ENCODE data around the gene FGF23. TPM values are rescaled to one million over a fixed set of nuclear protein-coding genes. Genes with fewer than 3 reads are reported as not detected.

The FGF23 gene
- total RNA-seq, 1 experiment from 2014 or later, result not detected

DNA sequence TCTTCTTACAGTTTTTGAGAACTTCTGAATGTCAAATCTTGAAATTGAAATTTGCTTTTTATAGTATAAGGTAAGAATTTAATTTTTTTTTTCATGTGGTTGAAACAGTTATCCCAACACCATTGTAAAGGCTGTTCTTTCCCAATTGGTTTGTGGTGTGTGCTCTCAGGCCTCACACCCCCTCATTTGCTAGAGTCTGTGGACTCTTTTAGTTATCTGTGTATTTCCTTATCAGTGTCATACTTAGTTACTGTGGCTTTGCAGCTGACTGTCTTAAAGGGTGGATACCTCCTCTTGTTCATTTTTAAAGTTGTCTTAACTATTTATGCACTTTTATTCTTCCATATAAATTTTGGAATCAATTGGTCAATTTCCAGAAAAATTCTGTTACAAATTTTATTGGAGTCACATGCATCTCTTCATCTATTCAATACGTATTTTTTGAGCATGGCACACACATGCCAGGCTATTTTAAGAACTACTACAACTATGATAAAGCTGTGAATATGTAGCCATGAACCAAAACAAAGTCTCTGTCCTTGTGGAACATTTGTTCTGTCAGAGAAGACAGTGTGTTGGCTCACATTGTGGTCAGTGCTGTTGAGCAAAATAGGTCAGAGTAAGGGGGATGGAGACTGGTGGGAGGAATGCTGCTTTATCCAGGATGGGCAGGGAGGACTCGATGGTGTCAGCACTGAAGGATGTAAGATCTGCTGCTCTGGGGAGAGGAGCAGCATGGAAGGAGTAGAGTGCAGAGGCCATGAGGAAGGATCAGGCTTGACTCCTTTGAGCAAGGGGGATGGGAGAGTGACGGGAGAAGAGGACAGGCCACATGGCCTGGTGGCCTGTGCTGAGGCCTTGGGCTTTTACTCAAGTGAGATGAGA, 24.1 kb downstream of the FGF23 start:
- no peaks in the 10 kb centered on the region for H3K9me3 ChIP-seq (ENCODE audit: control insufficient read depth in 1 of 2, insufficient read depth in 1 of 2, low read depth in 1 of 2, low read length in 2 of 2)
- no peaks in the 10 kb centered on the region for H3K9me2 ChIP-seq (ENCODE audit: insufficient read depth)
- ATAC-seq (no peak), DNase-seq (ENCODE audit: low read depth, low spot score) (no peak)
- ChIA-PET CTCF (interaction anchor here (0.7 kb wide), 1 partner anchor 501 kb away, joined by 3 read pairs; no protein-coding TSS in a partner anchor), RAD21 (ENCODE audit: low non-redundant PET in 1 of 2, low total read pairs in 2 of 2, uncharacterized antibody in 2 of 2, unreplicated experiment in 2 of 2) (no interaction called here), POLR2A (no interaction called here)
- intact Hi-C loops (cut with micrococcal nuclease), result no loop called here
- H3K4me2 ChIP-seq (ENCODE audit: low read length), result no peak overlapping the region
- no peak overlapping the region for H3K4me3 ChIP-seq (replicated peaks in 1 of 2; ENCODE audit: low read depth in 1 of 2, low read length in 2 of 2)
- 0 out of 4 replicates have a peak, but pooled peaks cover 0 to 4% of the 10 kb centered on the region in 2 experiments for H3K36me3 ChIP-seq (ENCODE audit: control insufficient read depth in 1 of 2, insufficient read depth in 2 of 2, low read length in 2 of 2)
- TF ChIP-seq RAD21 (IDR thresholded peaks at IDR 0.05; ENCODE audit: low read depth) (no peak), ELF1 (IDR thresholded peaks at IDR 0.05; ENCODE audit: borderline replicate concordance, low read depth) (no peak), CTCF (IDR thresholded peaks at IDR 0.05 in 2 of 3, conservative IDR thresholded peaks at IDR 0.05 in 1 of 3; ENCODE audit: borderline replicate concordance in 1 of 3, insufficient read depth in 1 of 3, low read depth in 2 of 3, low read length in 2 of 3) (no peak), SIN3A (IDR thresholded peaks at IDR 0.05; ENCODE audit: low read depth) (no peak), POLR2AphosphoS5 (IDR thresholded peaks at IDR 0.05; ENCODE audit: low read depth, low read length) (no peak), ZNF274 (IDR thresholded peaks at IDR 0.05; ENCODE audit: low read depth, low read length) (no peak)
- TF ChIP-seq, protein P1, sequence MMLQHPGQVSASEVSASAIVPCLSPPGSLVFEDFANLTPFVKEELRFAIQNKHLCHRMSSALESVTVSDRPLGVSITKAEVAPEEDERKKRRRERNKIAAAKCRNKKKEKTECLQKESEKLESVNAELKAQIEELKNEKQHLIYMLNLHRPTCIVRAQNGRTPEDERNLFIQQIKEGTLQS (IDR thresholded peaks at IDR 0.05), result no peak
- no peaks in the 10 kb centered on the region for H3K79me2 ChIP-seq (ENCODE audit: insufficient read depth, low read length)
- no peaks in the 10 kb centered on the region for H3K4me1 ChIP-seq (ENCODE audit: control insufficient read depth in 1 of 2, insufficient read depth in 2 of 2, low read length in 2 of 2)
- H4K20me1 ChIP-seq (ENCODE audit: insufficient read depth), result no peaks in the 10 kb centered on the region
- no TSS peak for BruUV-seq (replicated peaks)
- H3K27ac ChIP-seq (ENCODE audit: low read depth, low read length), result no peak overlapping the region
- no peak overlapping the region for H3K9ac ChIP-seq (ENCODE audit: low read length)
- no peaks in the 10 kb centered on the region for H3K27me3 ChIP-seq (ENCODE audit: insufficient read depth, low read length)
- no peak overlapping the region for H2AFZ ChIP-seq (ENCODE audit: low read depth, low read length, poor library complexity, severe bottlenecking)
